Testis (tissue), 3 donors: ENCODE results near the gene FAM181A. TPM values are rescaled to one million over a fixed set of nuclear protein-coding genes. Genes with fewer than 3 reads are reported as not detected.

Source experiments
- DNase-seq: peaks from one replicate; pipeline ENCODE4 v3.0.0-alpha.2; 2019
- H3K27ac ChIP-seq, 2 donors: fragments of 200-600 bp; sonication (generic); one replicate each; pipeline ENCODE4 v1.5.1; 2019
- H3K27me3 ChIP-seq: fragments of 200-600 bp; sonication (generic); one replicate; pipeline ENCODE4 v1.5.1; 2019
- H3K36me3 ChIP-seq: fragments of 200-600 bp; sonication (generic); one replicate; pipeline ENCODE4 v1.5.1; 2017; ENCODE audit warnings: low read depth; ENCODE audit errors: missing control alignments
- H3K4me1 ChIP-seq: fragments of 200-600 bp; sonication (generic); one replicate; pipeline ENCODE4 v1.5.1; 2019
- H3K4me3 ChIP-seq, 2 donors: fragments of 200-600 bp; sonication (generic); one replicate each; pipeline ENCODE4 v1.5.1; 2017 to 2019
- H3K9me3 ChIP-seq: fragments of 200-600 bp; sonication (generic); one replicate; pipeline ENCODE4 v1.5.1; 2017
- CTCF ChIP-seq, 3 experiments: fragments of 450-650 bp in 2 of 3; fragments of 200-600 bp in 1 of 3; sonication (generic) in 1 of 3; IDR thresholded peaks; one replicate each; pipeline ENCODE4 v1.5.1; 2016 to 2019; ENCODE audit warnings: antibody characterized with exemption in 3 of 3, mild to moderate bottlenecking in 2 of 3, moderate library complexity in 1 of 3
- POLR2A ChIP-seq: fragments of 450-650 bp; IDR thresholded peaks from one replicate; pipeline ENCODE4 v1.6.1; 2017; ENCODE audit warnings: antibody characterized with exemption, mild to moderate bottlenecking, moderate library complexity
- WGBS, 2 donors: methylation state at CpG; one replicate each; pipeline ENCODE4 v1.1.5; 2018; 5-methylcytosine and 5-hydroxymethylcytosine counted together
- intact Hi-C: fragments of 100-400 bp; cut with DNase I; formaldehyde crosslinking; loops from one replicate; pipeline ENCODE4 v1.15.1; 2023; ENCODE audit warnings: low total_unique reads
- polyA plus RNA-seq: library from polyadenylated mRNA; stranded (reverse); fragments of 350-450 nt; fragmentation: Illumina TruSeq; extraction: RNeasy Lipid Tissue Mini Kit (QIAGEN cat#74804); gene quantifications from one replicate; pipeline ENCODE4 v1.2.3, GENCODE V29; 2014; ENCODE audit warnings: low read depth, low replicate concordance; ENCODE audit not compliant: insufficient read depth
- total RNA-seq, 2 donors: library from RNA; depleted of rRNA; stranded (reverse); fragments of >200 nt; gene quantifications; one replicate each; pipeline ENCODE4 v1.2.3, GENCODE V29; 2016

Gene FAM181A
- total and polyA plus RNA-seq, 3 donors from 2014 or later, result 12.7 to 48.5 (median 18.0) TPM

DNA sequence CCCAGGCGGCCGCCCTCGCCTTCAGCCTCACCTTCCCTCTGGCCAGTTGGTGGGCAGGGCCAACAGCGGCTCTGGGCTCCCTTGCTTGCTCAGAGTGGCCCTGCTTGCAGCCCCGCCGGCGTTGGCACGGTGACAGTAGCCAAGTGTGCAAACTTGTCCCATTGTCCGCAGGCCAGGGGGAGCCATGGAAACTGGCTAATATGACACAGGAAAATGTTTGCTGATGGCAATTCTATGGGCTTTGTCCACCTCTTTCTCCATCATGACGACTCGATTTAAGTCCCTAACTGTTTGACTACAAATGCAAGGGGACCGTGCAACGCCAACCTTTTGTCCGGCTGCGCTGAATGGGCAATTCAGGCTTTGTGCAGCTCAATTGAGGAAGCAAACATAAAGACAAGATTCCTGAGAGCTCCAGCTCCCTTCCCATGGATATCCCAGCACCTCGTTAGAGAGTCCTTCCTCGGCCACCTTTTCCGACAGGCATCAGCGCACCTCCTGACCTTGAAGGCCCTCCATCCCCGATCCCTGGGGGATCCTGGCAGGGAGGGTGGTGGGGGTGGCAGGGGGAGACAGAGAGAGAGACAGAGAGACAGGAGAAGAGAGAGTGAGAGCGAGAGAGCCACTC is 785 bp upstream of the FAM181A start:
- no peak overlapping the region for H3K27ac ChIP-seq
- no peak overlapping the region for H3K4me3 ChIP-seq
- DNase-seq, result no peak
- TF ChIP-seq POLR2A, result no peak
- TF ChIP-seq CTCF (IDR thresholded peaks at IDR 0.05), result no peak
- intact Hi-C loops, result no loop called here
- no peaks in the 10 kb centered on the region for H3K9me3 ChIP-seq
- no peaks in the 10 kb centered on the region for H3K36me3 ChIP-seq
- no peaks in the 10 kb centered on the region for H3K27me3 ChIP-seq
- H3K4me1 ChIP-seq, result no peaks in the 10 kb centered on the region
- 92 to 94% methylated on average over 21 of the region's 21 CpGs for WGBS, 2 donors

DNA sequence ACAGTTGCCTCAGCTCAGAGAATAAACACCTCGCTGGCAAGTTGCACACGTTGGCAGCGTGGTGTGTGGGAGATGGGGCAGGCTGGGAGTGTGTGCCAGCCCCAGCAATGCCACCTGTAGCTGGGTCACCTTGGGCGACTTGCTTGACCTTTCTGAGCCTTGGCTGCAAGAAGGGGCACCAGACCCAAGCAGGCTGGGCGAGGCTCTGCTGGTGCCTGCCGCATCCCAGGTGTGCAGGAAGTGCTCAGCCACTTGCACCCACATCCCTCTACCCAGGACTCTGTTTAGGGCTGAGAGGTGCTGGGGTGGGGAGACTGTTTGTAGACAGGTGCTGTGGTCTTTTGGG is 629 bp downstream of the FAM181A start:
- DNase-seq, result no peak
- 66 to 70% methylated on average over 5 to 6 of the region's 6 CpGs for WGBS, 2 donors
- Histone ChIP-seq H3K4me3 (no peak overlapping the region), H3K36me3 (no peaks in the 10 kb centered on the region), H3K27ac (no peak overlapping the region), H3K27me3 (no peaks in the 10 kb centered on the region), H3K9me3 (no peaks in the 10 kb centered on the region), H3K4me1 (no peaks in the 10 kb centered on the region)
- TF ChIP-seq CTCF (IDR thresholded peaks at IDR 0.05), result no peak
- TF ChIP-seq POLR2A, result no peak
- intact Hi-C loops, result no loop called here

DNA sequence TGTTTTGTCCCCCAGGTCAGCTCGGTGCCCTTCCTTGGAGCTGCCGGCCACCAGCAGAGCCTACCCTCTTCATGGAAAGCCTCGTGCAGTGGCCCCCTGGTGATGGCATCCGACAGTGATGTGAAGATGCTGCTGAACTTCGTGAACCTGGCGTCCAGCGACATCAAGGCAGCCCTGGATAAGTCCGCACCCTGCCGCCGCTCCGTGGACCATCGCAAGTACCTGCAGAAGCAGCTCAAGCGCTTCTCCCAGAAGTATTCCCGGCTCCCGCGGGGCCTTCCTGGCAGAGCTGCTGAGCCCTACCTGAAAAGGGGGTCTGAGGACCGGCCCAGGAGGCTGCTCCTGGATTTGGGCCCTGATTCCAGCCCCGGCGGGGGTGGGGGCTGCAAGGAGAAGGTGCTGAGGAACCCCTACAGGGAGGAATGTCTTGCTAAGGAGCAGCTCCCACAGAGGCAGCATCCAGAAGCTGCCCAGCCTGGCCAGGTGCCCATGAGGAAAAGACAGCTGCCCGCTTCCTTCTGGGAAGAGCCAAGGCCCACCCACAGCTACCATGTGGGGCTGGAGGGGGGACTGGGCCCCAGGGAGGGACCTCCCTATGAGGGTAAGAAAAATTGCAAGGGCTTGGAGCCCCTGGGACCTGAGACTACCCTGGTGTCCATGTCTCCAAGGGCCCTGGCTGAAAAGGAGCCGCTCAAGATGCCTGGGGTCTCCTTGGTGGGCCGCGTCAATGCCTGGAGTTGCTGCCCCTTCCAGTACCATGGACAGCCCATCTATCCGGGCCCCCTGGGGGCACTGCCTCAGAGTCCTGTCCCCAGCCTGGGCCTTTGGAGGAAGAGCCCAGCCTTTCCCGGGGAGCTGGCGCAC is 1.3 kb downstream of the FAM181A start:
- no peak for DNase-seq
- intact Hi-C loops, result no loop called here
- H3K4me3 ChIP-seq, result no peak overlapping the region
- no peak overlapping the region for H3K27ac ChIP-seq
- no peaks in the 10 kb centered on the region for H3K4me1 ChIP-seq
- H3K27me3 ChIP-seq, result no peaks in the 10 kb centered on the region
- H3K36me3 ChIP-seq, result no peaks in the 10 kb centered on the region
- no peaks in the 10 kb centered on the region for H3K9me3 ChIP-seq
- 86 to 95% methylated on average over 11 to 26 of the region's 26 CpGs for WGBS, 2 donors
- TF ChIP-seq CTCF (IDR thresholded peaks at IDR 0.05), result no peak
- TF ChIP-seq POLR2A, result no peak

- TF ChIP-seq CTCF (IDR thresholded peaks at IDR 0.05) (no peak), POLR2A (no peak)
Observed at GRCh38 chr14:93929048-93929535, 1.9 kb downstream of the FAM181A start.

More at GRCh38 chr14:93929048-93929535, 1.9 kb downstream of the FAM181A start:
- no peak for DNase-seq
- WGBS, 2 donors, result 91% methylated on average over 3 to 13 of the region's 13 CpGs
- H3K4me1 ChIP-seq, result no peaks in the 10 kb centered on the region
- H3K27ac ChIP-seq, result no peak overlapping the region
- H3K9me3 ChIP-seq, result no peaks in the 10 kb centered on the region
- intact Hi-C loops, result no loop called here
- no peaks in the 10 kb centered on the region for H3K27me3 ChIP-seq
- no peak overlapping the region for H3K4me3 ChIP-seq
- no peaks in the 10 kb centered on the region for H3K36me3 ChIP-seq
